GM18498 (cell line): ENCODE results near the gene SLBP.
A peak's percentile ranks its signal among the peaks of the same experiment; 100 is the strongest.

Experiments
- ATAC-seq: cut with Tn5 transposase; IDR thresholded peaks from one replicate; pipeline ENCODE4 v1.9.1; 2021; ENCODE audit warnings: mild to moderate bottlenecking, moderate library complexity; ENCODE audit not compliant: unreplicated experiment

Gene SLBP

GRCh38 chr4:1727117-1728031 is 15.3 kb upstream of the SLBP start:
- no peak for ATAC-seq

DNA sequence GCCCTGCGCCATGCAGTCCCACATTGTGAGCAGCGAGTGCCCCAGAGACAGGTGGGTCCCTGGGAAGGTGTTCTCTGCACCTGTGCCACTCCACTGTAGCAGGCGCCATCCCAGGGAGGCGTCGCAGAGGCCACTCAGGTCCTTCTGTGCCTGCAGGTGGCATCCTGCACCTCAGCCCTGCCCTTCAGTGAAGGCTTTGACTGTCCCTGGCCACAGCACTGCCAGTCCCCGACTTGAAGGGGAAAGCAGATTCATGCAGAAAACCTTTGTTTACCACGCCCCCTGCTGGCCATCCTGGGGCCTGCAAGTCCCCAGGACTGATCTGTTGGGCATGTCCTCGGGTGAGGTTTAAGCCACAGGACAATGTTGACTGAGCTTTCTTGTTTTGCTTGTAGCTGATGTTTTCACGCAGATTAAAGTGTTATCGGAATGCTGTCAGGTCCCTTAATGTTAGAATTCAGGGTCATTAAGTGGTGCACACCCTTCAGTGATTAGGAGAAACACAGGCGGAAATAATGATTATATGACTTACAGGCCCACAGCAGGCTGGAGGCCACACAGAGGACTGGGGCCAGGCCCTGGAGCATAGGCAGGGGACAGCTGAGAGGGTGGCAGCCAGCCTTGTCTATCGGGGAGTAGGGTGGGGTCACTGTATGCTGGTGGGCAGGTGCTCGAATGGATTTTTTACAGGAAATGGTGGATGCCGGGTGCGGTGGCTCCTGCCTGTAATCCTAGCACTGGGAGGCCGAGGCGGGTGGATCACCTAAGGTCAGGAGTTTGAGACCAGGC is 14.2 kb upstream of the SLBP start:
- ATAC-seq: no peak

DNA sequence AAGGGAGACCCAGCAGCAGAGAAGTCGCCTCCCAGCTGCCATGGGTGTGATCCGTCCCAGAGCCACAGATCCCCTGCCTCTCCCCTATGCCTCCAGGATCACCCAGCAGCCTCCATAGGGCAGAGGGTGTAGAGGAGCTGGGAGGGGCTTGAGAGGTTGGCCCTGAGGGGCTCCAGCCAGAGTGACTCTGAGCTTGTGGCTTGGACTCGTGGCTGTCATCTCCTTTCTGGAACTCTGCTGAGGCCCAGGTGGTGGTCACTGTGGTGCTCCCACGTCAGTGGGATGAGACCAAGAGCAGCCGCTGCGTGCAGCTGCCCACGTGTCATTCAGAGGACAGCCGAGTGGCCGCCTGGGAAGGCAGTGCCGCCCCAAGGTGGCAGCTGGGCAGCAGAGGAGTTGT is 13.4 kb upstream of the SLBP start:
- no peak for ATAC-seq

DNA sequence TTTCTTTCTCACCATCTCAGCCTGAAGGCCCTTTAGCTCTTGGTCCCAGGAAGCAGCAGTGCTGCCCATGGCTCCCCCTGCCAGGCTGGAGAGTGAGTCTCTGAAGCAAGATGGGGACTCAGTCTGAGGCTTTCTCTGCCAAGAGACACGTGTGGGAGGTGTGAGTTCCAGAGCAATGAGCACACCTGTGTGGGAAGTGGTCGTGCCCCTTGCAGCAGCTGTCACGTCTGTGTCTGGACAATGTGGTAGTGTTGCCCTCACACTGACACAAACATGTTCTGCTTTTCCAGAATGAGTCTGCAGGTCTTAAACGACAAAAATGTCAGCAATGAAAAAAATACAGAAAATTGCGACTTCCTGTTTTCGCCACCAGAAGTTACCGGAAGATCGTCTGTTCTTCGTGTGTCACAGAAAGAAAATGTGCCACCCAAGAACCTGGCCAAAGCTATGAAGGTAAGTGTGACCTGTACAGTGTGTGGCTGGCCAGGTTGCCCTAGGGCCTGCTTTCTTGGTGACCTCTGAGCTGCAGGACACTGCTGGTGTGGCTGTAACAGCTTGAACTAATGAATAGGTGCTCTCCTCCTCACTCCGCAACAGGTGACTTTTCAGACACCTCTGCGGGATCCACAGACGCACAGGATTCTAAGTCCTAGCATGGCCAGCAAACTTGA is 11.1 kb upstream of the SLBP start:
- no peak for ATAC-seq

- no peak for ATAC-seq
These were observed 10.5 kb upstream of the SLBP start for GRCh38 chr4:1722551-1723118.

DNA sequence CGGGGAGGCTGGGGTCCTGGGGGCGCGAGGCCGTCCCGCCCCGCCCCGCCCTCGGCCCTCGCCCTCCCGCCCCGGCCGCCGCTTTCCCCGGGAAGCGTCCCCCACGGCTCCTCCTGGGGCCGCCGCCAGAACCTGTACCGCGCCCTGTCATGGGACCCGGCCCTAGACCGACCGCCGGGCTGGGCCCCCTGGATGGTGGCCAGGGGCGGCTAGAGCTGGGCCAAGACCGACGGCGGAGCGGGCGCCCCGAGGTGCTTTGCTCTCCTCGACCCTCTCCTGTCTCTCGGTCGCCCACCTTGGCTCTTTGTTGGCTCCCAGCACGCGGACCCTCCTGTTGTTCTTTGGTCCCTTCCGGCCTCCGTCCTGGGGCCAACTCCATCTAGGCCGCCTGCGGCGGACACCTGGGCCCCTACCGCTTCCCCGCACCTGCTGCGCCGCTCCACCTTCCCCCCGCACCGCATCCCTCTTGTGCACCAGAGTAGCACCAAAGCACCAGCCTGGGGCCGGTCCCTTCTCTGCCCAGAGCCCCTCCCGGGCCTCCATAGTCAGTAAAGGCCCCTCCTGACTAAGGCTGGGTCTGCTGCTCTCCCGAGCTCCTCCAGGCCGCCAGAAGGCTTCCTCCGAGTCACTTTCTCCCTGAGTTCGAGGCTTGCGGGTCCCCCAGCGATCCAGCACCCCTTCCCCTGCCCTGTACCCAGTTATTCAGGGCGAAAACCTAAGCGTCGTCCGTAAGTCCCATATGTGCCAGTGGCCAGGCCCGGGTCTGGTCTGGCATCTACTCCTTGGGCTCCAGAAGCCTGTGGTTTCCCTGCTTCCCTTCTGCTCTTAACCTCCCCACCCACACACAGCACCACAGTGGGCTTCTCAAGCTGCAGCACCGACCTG is 9.8 kb upstream of the SLBP start:
- peak; percentile 0 for ATAC-seq

DNA sequence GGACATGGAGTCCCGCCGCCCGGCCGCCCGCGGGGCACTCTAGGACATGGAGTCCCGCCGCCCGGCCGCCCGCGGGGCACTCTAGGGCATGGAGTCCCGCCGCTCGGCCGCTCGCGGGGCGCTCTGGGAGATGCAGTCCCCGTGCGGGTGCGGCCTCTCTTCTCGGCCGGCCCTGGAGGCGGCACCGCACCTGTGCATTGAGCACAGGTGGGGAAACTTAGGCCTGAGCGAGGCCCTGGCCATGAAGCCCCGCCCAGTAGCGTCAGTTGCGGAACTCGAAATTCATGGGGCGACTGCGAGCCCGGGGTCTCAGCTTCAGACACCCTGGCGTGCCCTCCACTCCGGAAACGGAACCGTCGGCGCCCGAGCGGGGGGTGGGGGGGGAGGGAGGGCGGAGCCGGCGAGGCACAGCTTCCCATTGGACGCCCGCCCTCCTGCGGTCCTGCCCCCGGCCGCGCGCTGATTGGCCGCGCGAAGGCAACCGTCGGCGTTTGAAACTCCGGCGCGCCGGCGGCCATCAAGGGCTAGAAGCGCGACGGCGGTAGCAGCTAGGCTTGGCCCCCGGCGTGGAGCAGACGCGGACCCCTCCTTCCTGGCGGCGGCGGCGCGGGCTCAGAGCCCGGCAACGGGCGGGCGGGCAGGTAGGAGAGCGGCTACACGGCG is 9.0 kb upstream of the SLBP start, which contains the start of the genes TACC3 and TMEM129:
Gene TACC3, plus strand, starts transcription at position 519 of the 663 bp plus-strand sequence. CDS start 1,901 bp downstream, outside the sequence.
Gene TMEM129, minus strand, starts transcription at position 321 of the 663 bp plus-strand sequence. CDS start 486 bp downstream, outside the sequence.
- peak; percentile 74 for ATAC-seq

- peak; percentile 13 for ATAC-seq
These were observed 8.3 kb upstream of the SLBP start for GRCh38 chr4:1720163-1720983.

GRCh38 chr4:1718095-1718850 is 6.2 kb upstream of the SLBP start:
- no peak for ATAC-seq

DNA sequence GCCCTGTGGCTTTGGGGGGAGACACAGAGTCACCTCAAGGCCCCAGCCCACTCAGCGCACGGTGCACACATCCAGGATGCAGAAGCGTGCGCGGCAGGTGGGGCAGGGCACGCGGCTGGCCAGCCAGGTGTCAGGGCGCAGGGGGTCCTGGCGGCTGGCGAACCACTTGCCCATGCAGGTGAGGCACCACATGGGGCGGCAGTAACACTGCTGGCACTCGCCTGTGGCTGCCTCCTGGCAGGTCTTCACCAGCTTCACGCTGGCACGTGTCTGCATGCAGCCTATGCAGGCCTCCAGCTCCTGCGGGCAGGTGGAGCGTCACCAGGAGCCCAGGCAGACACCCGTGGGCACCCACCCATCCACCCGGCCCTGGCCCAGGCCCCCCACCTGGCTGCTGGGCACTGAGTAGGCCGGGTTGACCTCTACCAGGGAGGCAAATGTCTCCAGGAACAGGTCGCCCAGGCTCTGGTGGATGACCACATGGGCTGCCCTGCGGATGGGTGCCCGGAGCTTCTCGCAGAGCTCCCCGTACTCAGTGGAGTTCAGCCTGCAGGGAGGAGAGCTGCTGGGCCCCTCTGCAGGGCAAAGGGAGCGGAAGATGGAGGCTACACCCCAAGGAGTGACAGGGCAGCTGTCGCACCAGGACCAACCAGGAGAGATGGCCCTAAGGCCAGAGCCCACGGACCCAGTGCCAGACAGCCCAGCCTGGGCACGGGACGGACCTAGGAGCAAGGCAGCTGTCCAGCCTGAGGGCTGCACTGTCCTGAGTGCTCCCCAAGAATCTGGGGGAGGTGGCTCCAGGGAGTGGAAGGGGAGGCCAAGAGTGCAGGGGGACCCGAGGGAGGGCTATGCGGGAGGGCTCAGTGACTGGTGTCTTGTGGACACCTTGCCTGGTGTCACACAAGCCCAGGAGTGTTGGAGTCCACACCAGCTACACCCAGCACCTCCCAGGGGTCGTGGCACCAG is 5.3 kb upstream of the SLBP start:
- no peak for ATAC-seq

DNA sequence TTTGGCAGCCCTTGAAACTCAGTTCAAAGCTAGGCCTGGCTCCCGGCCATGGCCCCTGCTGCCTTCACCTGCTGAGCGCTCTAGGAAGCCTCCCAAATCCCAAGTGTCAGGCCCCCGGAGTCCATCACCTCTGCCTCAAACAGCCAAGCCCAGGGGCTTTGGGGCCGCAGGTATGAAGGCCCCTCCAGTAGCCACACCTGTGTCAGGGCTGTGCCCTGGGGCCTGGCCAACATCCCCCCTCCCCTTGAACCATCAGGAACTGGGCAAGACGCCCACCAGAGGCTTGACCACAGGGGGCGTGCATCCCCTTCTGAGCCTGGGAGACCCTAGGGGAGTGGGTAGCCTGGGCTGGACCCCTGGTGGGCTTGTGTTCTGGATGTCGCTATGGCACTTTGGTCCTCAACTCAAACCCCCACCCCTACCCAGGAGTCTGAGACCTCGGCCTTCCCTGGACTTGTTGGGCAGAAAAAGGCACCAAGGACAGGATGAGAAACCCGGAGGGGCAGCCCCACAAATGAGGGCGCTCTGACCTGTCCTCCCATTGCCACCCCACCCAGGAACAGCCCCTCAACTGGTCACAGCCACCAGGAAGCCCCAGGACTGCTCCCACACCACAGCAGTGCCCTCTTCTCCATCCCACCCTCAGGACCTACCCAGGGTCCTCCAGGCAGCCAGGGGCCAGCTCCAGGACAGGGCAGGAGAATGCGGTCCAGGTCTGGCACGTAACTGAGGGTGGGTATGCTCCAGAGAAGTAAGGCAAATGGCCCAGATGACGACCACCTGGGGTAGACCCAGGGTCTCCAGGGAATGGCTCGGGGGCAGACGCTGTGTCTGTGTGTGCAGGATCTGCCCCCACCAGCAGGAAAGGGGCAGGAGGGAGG is 4.2 kb upstream of the SLBP start:
- no peak for ATAC-seq

DNA sequence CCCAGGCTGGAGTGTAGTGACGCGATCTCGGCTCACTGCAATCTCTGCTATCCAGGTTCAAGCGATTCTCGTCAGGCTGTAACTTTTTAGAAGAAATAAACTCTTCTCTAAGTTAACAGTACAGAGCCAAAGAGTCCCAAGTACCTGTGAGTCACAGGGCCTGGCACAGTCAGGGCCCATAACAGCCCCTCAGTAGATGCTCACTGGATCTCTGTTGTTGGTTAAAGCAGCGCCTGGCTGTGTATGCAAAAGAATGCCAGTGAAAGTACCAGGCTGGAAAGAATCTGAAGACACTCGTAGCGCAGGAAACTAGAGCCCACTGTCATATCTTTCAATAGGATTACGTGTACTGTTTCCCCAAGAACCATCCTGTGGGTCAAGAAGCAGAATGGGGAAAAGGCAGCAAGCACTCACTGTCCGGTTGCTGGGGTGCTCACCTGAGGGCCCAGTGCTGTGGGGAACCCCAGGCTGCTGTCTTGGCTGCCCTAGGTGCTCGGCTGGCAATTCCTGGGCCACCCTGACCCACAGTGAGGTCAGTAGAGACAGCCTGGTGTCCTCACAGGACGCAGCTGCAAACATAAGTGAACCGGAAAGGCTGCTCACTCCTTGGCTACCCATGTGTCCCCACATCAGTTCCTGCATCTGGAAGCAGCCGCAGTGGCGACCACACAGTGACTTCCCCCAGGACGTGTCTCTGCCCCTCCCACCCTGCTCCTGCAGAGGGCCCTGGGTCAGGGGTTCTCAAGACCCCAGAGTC is 3.1 kb upstream of the SLBP start:
- ATAC-seq: no peak

GRCh38 chr4:1714303-1715001 is 2.3 kb upstream of the SLBP start:
- ATAC-seq: no peak
